Activated gamma-delta T cell (primary cell): Measurements from ENCODE around the gene TAX1BP1.
"Not testable (repeated sequence)": the region's sequence is repeated elsewhere in the genome, so short reads cannot be mapped to it uniquely, and the experiment has no call there.

Experiments used
- DNase-seq: peaks from one replicate; lab custom pipeline; 2025; lab: John Stamatoyannopoulos, UW

TAX1BP1 gene

GRCh38 chr7:27843584-27844305 lies 103.8 kb downstream of the TAX1BP1 start:
- DNase-seq, result no peak

DNA sequence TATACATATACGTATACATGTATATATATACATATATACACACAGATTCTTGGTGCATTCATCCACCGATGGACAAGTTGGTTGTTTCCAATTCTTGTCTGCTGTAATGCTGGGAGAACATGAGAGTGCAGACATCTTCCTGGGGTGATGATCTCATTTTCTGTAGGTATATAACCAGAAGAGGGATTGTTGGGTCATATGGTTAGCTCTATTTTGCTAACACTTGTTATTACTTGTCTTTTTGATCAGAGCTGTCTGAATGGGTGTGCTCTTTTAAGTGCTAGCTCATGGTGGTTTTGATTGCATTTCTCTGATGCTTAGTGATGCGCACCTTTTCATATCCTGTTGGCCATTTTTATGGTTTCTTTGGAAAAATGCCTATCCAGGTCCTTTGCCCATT lies 106.4 kb downstream of the TAX1BP1 start:
- no peak for DNase-seq

- no peak for DNase-seq
Observed at GRCh38 chr7:27850531-27850930, 110.6 kb downstream of the TAX1BP1 start.

DNA sequence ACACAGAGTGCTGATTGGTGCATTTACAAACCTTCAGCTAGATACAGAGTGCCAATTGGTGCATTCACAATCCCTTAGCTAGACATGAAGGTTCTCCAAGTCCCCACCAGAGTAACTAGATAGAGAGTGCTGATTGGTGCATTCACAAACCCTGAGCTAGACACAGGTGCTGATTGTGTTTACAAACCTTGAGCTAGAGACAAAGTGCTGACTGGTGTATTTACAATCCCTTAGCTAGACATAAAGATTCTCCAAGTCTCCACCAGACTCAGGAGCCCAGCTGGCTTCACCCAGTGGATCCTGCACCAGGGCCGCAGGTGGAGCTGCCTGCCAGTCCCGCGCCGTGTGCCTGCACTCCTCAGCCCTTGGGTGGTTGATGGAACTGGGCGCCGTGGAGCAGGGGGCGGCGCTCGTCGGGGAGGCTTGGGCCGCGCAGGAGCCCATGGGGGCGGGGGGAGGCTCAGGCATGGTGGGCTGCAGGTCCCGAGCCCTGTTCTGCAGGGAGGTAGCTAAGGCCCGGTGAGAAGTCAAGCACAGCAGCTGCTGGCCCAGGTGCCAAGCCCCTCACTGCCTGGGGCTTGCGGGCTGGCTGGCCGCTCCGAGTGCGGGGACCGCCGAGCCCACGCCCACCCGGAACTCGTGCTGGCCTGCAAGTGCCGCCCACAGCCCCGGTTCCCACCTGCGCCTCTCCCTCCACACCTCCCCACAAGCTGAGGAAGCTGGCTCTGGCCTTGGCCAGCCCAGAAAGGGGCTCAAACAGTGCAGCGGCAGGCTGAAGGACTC lies 116.9 kb downstream of the TAX1BP1 start:
- not testable (repeated sequence) for DNase-seq

DNA sequence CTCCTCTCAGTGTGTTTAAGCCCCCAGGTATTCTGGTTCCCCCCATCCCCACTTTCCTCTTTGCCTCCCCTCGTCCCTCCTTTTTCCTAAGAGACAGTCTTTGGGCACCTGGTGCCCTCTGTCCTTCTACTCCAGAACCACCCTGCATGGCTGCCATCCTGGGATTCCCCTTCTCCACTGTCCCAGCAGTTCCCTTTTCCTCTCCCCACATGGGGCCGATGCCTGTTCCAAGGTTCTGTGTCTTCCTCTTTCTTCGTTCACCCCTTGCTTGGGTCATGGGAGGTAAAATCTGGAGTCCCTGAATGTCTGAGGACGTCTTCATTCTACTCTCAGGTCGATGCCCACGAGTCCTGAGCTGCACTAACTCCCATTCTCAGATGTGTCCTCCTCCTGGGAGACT lies 120.8 kb downstream of the TAX1BP1 start:
- DNase-seq, result no peak

DNA sequence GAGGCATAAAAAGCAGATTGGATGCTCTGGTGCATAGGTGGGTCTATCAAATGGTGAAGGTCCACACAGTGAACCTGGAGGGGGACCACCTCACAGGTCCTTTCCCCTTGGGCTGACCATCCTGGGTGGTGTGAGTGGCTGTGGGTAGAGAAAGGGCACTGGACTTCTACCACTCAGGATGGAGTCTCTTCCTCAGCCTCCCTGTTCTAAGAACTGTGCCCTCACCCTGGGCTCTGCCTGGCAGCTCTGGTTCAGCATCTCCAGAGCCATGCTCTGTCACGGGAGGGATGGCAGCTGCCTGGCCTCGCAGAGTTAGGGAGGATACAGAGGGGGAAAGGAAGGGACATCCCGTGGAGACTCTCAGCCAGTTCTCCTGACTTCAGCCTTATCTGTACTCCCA lies 121.8 kb downstream of the TAX1BP1 start:
- no peak for DNase-seq

DNA sequence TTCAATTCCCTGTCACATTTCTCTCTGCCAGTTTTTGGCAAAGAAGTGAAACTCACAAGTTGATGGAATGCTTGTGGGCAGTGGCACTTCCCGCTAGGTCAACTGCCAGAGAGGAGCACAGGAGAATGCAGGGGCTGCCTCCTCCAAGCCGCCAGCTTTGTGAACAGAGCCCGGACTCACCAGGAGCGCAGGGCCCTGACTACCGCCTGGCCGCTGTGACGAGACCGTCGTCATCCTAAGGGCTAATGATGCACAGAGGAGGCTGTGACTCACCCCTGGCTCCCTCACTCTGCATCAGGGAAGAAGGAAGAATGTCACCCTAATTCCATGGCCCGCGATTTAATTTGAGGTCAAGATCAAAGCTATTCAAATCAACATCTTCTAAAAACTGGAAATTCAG lies 123.9 kb downstream of the TAX1BP1 start:
- no peak for DNase-seq

DNA sequence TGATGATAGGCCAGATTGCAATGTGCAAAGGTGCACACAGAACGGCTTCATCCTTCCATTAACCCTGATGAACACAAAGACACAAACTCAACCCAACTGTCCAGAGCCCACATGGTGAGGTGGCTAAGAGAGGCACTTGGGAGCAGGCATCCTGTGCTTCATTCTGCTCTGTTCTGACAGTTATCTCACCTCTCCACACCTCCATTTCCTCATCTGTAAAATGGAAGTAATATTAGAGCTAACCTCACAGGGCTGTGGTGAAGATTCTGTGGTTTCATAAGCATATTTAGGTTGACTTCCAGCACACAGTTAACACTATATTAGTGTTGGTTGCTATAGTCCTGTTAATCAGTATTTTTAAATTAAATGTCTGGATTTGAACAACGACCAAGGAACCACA lies 126.3 kb downstream of the TAX1BP1 start:
- DNase-seq, result no peak

GRCh38 chr7:27866828-27867672 lies 127.1 kb downstream of the TAX1BP1 start:
- no peak for DNase-seq

GRCh38 chr7:27868131-27868550 lies 128.2 kb downstream of the TAX1BP1 start:
- no peak for DNase-seq

GRCh38 chr7:27869056-27869455 lies 129.1 kb downstream of the TAX1BP1 start:
- no peak for DNase-seq

GRCh38 chr7:27870595-27870994 lies 130.6 kb downstream of the TAX1BP1 start:
- DNase-seq, result no peak

- DNase-seq, result no peak
Observed at GRCh38 chr7:27871086-27871485, 131.1 kb downstream of the TAX1BP1 start.

- DNase-seq, result no peak
Observed at GRCh38 chr7:27871866-27872265, 131.9 kb downstream of the TAX1BP1 start.

DNA sequence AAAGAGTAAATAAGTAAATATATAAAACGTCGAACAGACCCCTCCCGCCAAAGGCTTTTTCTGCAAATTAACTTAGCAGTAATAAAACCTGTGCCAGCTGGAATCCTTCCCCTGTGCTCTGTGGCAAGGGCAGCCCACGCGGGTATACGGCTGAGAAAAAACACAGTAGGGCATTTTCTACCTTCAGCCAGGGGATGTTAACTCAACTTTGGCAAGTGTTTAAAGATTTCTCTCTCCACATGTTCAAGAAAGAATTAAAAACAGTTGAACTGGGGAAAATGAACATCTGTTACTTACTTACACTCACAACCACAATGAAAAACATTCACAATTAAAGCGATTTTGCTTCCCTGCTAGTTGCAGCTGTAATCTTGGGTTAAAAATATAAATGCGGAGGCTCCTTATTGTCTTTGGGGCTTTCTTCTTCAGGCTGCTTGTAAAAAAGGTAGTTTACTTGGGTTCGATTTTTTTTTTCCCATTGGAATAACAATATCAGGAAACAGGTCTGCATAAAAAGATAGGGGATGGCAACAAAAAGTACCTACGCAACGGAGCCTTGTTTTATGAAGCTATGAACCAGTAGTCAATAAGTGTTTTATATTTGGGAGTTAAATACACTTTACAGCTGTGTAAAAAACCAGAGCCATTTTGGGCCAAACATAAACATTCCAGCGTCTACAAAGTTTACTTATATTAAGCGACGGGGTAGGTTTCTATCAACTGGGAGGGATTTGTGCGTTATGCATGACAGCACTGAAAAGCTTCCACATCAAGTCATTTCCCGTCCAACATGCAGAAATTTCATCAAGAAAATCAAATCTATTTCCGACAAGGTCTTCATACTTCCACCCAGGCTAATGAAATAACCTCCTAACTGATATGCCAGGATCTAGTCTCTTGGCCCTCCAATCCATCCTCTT lies 132.7 kb downstream of the TAX1BP1 start:
- no peak for DNase-seq

DNA sequence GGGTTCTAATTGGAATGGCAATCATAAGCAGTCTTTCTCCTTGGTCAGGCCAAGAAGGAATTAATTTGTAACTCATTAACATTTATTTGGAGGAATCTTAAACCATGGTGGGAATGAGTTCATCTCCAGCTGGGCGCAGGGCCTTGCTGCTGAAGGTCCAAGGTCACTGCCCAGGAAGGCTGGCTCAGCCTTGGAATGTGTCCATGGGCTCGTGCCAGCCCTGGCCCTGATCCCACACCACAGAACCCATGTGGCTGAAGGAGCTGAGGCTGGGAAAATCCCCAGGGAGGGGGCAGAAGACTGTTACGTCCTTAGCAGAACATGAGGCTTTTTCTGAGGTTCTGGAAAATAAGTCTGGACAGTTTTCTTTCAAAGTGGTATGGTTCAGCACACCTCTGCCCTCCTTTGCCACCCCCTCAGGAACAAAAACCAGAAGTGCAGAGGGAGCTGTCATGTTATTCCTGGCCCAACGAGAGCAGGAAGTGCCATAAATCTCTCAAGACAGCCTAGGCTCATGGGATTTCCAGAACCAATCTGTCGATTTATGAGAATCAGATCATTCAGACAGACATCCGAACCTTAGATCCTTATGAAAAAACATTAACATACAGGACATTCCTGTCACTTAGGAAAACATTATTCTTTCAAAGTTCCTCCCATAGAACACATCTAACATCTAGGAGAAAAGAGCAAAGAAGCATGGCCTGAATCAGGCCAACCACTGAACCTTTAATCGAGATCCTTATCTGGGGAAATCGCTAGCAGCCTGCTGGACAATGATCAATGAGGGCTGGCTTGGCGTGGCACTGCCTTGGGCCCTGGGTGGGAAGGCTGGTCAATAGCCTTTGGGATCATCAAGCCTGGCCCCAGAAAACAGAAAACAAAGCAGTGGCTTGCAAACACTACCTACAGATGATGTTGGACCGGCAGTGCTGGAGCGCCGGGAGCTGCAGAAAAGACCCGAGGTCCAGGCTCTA lies 134.3 kb downstream of the TAX1BP1 start:
- DNase-seq, result no peak

GRCh38 chr7:27875061-27875460 lies 135.1 kb downstream of the TAX1BP1 start:
- DNase-seq, result no peak

GRCh38 chr7:27875832-27876231 lies 135.9 kb downstream of the TAX1BP1 start:
- no peak for DNase-seq

DNA sequence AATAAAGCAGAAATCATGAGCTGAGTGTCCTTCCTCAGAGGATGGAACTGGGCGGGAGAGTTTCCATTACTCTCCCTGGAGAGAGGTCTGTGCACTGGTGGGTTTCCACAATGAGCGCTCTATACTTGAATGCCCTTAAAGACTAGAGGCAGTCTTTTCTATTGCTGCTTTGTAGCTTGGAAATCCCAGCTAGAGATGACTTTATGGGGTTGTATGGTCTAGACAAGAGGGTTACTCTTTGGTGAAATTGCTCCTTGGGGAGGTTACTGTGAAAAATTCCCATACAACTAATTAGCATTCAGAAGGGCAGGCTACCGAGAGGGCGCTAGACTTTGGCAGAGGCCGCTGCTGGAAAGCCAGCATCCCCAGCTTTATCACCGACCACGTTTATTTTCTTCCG lies 136.8 kb downstream of the TAX1BP1 start:
- DNase-seq, result no peak
